Epithelial cell of esophagus (primary cell): ENCODE measurements around the gene PRKCZ.

Experiments used
- DNase-seq: peaks from one replicate; pipeline ENCODE4 v3.0.0; 2010; ENCODE audit warnings: low read depth
- H3K4me3 ChIP-seq: 2 replicates; pipeline ENCODE4 v1.5.1; 2011; ENCODE audit warnings: mild to moderate bottlenecking, low read length, control low read depth
- CTCF ChIP-seq: IDR thresholded peaks from 2 replicates; pipeline ENCODE4 v1.5.1; 2011; ENCODE audit warnings: low read depth, mild to moderate bottlenecking, low read length, control low read depth, inconsistent platforms; ENCODE audit not compliant: insufficient read depth; ENCODE audit errors: missing control alignments

The PRKCZ gene

GRCh38 chr1:2228157-2228594 lies 178.0 kb downstream of the PRKCZ start, which contains the start of gene SKI:
SKI (plus strand) TSS chr1:2228319; CDS start chr1:2228767, 448 bp downstream.
- peak within 1 kb of the TSS; percentile 69 for H3K4me3 ChIP-seq
- no peak for TF ChIP-seq CTCF
- DNase-seq, result no peak

- peak overlapping the region; percentile 69 for H3K4me3 ChIP-seq
- no peak for DNase-seq
- TF ChIP-seq CTCF, result no peak
Measured at GRCh38 chr1:2228694-2229036, 178.5 kb downstream of the PRKCZ start.

- peak overlapping the region; percentile 69 for H3K4me3 ChIP-seq
- no peak for TF ChIP-seq CTCF
- peak; percentile 52 for DNase-seq
Measured at GRCh38 chr1:2229037-2229864, 179.0 kb downstream of the PRKCZ start.

GRCh38 chr1:2229911-2230731 lies 179.9 kb downstream of the PRKCZ start:
- DNase-seq, result peak; percentile 41
- H3K4me3 ChIP-seq, result peak overlapping the region; percentile 69
- TF ChIP-seq CTCF, result no peak

- H3K4me3 ChIP-seq, result peak overlapping the region; percentile 69
- DNase-seq, result no peak
- TF ChIP-seq CTCF, result no peak
Measured at GRCh38 chr1:2230781-2231531, 180.7 kb downstream of the PRKCZ start.

- TF ChIP-seq CTCF, result no peak
- peak overlapping the region; percentile 69 for H3K4me3 ChIP-seq
- DNase-seq, result peak; percentile 88
Measured at GRCh38 chr1:2231532-2232254, 181.5 kb downstream of the PRKCZ start.
